PC-9 (cell line): Measurements from ENCODE around the gene CNTNAP2. TPM values are rescaled to one million over a fixed set of nuclear protein-coding genes. Genes with fewer than 3 reads are reported as not detected.

ENCODE experiments used
- BruUV-seq: library from RNA; stranded (reverse); fragments of 400-500 nt; replicated peaks from 2 replicates; lab custom pipeline; 2021; lab: Mats Ljungman, UMichigan
- CTCF ChIA-PET: fragments of 300-600 bp; sonication (Branson Sonifier 250); formaldehyde crosslinking; loops from one replicate; lab custom pipeline; 2022; ENCODE audit warnings: antibody characterized with exemption; lab: Charles Lee
- POLR2A ChIA-PET: fragments of 300-600 bp; sonication (Branson Sonifier 250); formaldehyde crosslinking; loops from one replicate; lab custom pipeline; 2022; ENCODE audit warnings: antibody characterized with exemption; ENCODE audit not compliant: unreplicated experiment; lab: Charles Lee
- DNase-seq, 2 experiments: peaks; one replicate each; pipeline versions ENCODE4 v3.0.0 to v3.0.0-alpha.2; 2015 to 2022; ENCODE audit warnings: mixed read lengths in 1 of 2
- H2AFZ ChIP-seq: fragments of 200-600 bp; sonication (generic); 2 replicates; pipeline ENCODE4 v1.8.1; 2017; ENCODE audit warnings: antibody characterized with exemption
- H3F3A ChIP-seq: fragments of 200-600 bp; sonication (generic); 2 replicates; pipeline ENCODE4 v1.8.1; 2017; ENCODE audit warnings: antibody characterized with exemption, mild to moderate bottlenecking, low read depth; ENCODE audit not compliant: insufficient read depth
- H3K27ac ChIP-seq: fragments of 200-600 bp; sonication (generic); 2 replicates; pipeline ENCODE4 v1.6.1; 2016; ENCODE audit warnings: mixed run types
- H3K27me3 ChIP-seq: fragments of 200-600 bp; sonication (generic); 2 replicates; pipeline ENCODE4 v1.6.1; 2016; ENCODE audit warnings: low read depth, mixed run types; ENCODE audit not compliant: insufficient read depth
- H3K36me3 ChIP-seq: fragments of 200-600 bp; sonication (generic); 2 replicates; pipeline ENCODE4 v1.6.1; 2016; ENCODE audit warnings: low read depth, mixed run types
- H3K4me1 ChIP-seq: fragments of 200-600 bp; sonication (generic); replicated peaks from 2 replicates; pipeline ENCODE4 v1.6.1; 2016; ENCODE audit warnings: mixed run types; ENCODE audit not compliant: insufficient read depth
- H3K4me2 ChIP-seq: fragments of 200-600 bp; sonication (generic); 2 replicates; pipeline ENCODE4 v1.6.1; 2017; ENCODE audit warnings: mixed run types
- H3K4me3 ChIP-seq: fragments of 200-600 bp; sonication (generic); 2 replicates; pipeline ENCODE4 v1.6.1; 2016; ENCODE audit warnings: mixed run types
- H3K79me2 ChIP-seq: fragments of 200-600 bp; sonication (generic); 2 replicates; pipeline ENCODE4 v1.6.1; 2017; ENCODE audit warnings: low read depth, mixed run types
- H3K9me2 ChIP-seq: fragments of 200-600 bp; sonication (generic); 2 replicates; pipeline ENCODE4 v1.8.1; 2017; ENCODE audit warnings: mild to moderate bottlenecking; ENCODE audit not compliant: insufficient read depth
- H3K9me3 ChIP-seq: fragments of 200-600 bp; sonication (generic); 2 replicates; pipeline ENCODE4 v1.8.1; 2016; ENCODE audit warnings: low read depth; ENCODE audit not compliant: insufficient read depth
- H4K20me1 ChIP-seq: fragments of 200-600 bp; sonication (generic); 2 replicates; pipeline ENCODE4 v1.8.1; 2017; ENCODE audit not compliant: insufficient read depth
- EZH2 ChIP-seq: fragments of 200-600 bp; sonication (generic); IDR thresholded peaks from 2 replicates; pipeline ENCODE4 v1.8.0; 2017; ENCODE audit warnings: antibody characterized with exemption, low read depth
- intact Hi-C: fragments of 100-400 bp; cut with micrococcal nuclease; formaldehyde crosslinking; loops from one replicate; pipeline ENCODE4 v1.10.0; 2022; ENCODE audit not compliant: unreplicated experiment
- total RNA-seq: library from RNA; stranded (reverse); gene quantifications from 2 replicates; pipeline ENCODE4 v1.2.3, GENCODE V29; 2021
- TF ChIP-seq, protein P1 (sequence below): fragments of 200-600 bp; sonication (generic); conservative IDR thresholded peaks from 2 replicates; pipeline ENCODE4 v1.6.1; 2017; ENCODE audit warnings: mixed run types, antibody characterized with exemption, mild to moderate bottlenecking, moderate library complexity

CNTNAP2 gene
- total RNA-seq, 1 experiment from 2014 or later = not detected

DNA sequence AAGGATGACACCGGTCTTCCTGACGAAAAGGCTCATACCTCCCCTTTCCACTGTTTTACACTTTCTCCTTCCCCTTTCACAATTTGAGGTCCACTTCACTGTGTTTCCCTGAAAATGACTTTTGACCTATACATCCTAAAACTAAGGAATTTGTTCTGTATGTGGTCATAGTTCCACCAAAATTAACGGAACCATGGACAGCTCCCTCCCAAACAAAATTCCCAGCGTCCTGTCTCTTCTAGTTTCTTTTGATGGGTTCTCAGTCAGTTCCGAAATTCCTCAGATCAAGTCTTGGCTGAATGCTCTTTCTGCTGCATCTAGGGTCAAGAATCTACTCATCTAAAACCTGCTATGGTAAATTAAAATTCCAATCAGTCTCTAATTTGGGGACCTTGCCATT, 1191.9 kb downstream of the CNTNAP2 start:
- H4K20me1 ChIP-seq = no peaks in the 10 kb centered on the region

DNA sequence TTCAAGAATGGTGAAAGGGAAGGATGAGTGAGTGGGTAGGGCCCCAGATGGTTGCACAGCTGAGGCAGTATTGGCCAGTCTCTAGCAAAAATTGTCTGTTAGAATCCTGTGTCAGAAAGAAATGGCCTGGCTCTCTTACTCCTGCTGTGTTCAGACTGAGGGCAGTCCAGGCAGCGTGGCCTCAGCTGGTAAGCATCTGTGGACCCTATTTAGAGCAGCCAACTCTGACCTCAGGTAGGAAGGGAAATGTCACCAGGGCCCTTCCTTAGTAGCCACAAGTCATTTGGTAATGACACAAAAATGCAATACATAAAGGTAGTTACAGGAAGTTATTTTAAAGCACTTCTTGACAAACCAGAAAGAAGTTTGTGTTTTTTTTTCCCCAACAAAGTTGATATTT, 1194.7 kb downstream of the CNTNAP2 start:
- no peaks in the 10 kb centered on the region for H3K27me3 ChIP-seq
- intact Hi-C loops = no loop called here
- no peaks in the 10 kb centered on the region for H3F3A ChIP-seq
- no peaks in the 10 kb centered on the region for H3K4me1 ChIP-seq
- TF ChIP-seq, protein P1, sequence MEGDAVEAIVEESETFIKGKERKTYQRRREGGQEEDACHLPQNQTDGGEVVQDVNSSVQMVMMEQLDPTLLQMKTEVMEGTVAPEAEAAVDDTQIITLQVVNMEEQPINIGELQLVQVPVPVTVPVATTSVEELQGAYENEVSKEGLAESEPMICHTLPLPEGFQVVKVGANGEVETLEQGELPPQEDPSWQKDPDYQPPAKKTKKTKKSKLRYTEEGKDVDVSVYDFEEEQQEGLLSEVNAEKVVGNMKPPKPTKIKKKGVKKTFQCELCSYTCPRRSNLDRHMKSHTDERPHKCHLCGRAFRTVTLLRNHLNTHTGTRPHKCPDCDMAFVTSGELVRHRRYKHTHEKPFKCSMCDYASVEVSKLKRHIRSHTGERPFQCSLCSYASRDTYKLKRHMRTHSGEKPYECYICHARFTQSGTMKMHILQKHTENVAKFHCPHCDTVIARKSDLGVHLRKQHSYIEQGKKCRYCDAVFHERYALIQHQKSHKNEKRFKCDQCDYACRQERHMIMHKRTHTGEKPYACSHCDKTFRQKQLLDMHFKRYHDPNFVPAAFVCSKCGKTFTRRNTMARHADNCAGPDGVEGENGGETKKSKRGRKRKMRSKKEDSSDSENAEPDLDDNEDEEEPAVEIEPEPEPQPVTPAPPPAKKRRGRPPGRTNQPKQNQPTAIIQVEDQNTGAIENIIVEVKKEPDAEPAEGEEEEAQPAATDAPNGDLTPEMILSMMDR = no peak
- TF ChIP-seq EZH2 = no peak
- ChIA-PET CTCF (no interaction called here), POLR2A (no interaction called here)
- H3K36me3 ChIP-seq = no peaks in the 10 kb centered on the region
- no peak overlapping the region for H3K27ac ChIP-seq
- no peaks in the 10 kb centered on the region for H3K9me2 ChIP-seq
- H3K4me3 ChIP-seq = no peak overlapping the region
- no peaks in the 10 kb centered on the region for H3K9me3 ChIP-seq
- H2AFZ ChIP-seq = no peak overlapping the region; the same call in 1 of the 2 replicates
- DNase-seq = no peak
- H3K79me2 ChIP-seq = no peaks in the 10 kb centered on the region
- no TSS peak for BruUV-seq
- no peaks in the 10 kb centered on the region for H4K20me1 ChIP-seq
- no peak overlapping the region for H3K4me2 ChIP-seq

More for the DNA sequence above, 1191.9 kb downstream of the CNTNAP2 start:
- no TSS peak for BruUV-seq
- Histone ChIP-seq H3F3A (no peaks in the 10 kb centered on the region), H3K27me3 (no peaks in the 10 kb centered on the region), H3K9me3 (no peaks in the 10 kb centered on the region), H2AFZ (no peak overlapping the region), H3K36me3 (no peaks in the 10 kb centered on the region), H3K27ac (no peak overlapping the region), H3K4me1 (no peaks in the 10 kb centered on the region), H3K4me2 (no peak overlapping the region), H3K9me2 (no peaks in the 10 kb centered on the region), H3K79me2 (no peaks in the 10 kb centered on the region), H3K4me3 (no peak overlapping the region)
- CTCF ChIA-PET = no interaction called here
- DNase-seq = no peak
- TF ChIP-seq EZH2 = no peak
- TF ChIP-seq, protein P1 = no peak
- intact Hi-C loops = no loop called here
- POLR2A ChIA-PET = no interaction called here

DNA sequence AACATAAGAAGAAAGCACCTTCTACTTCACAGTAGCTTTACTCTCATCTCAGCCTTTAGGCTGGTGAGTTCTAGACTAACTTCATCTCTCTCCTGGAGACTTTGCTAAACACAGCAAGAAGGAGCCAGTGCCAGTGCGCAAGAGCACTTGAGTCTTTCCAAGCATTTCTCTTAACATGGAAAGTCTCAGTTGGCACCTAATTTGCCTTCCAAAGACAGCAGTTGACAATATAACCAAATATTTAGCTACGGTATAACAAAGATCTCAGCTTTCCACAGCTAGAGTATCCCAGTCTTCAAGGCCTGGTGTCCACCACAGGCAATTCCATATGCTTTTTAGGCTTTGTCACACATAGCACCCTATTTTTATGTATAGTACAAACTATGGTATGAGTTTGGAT, 1204.9 kb downstream of the CNTNAP2 start:
- Histone ChIP-seq H3K4me3 (no peak overlapping the region), H3K4me2 (no peak overlapping the region), H2AFZ (no peak overlapping the region), H4K20me1 (no peaks in the 10 kb centered on the region), H3K27me3 (no peaks in the 10 kb centered on the region), H3K79me2 (no peaks in the 10 kb centered on the region), H3K4me1 (no peaks in the 10 kb centered on the region), H3K27ac (no peak overlapping the region), H3F3A (no peaks in the 10 kb centered on the region), H3K9me2 (no peaks in the 10 kb centered on the region), H3K36me3 (no peaks in the 10 kb centered on the region), H3K9me3 (no peaks in the 10 kb centered on the region)
- TF ChIP-seq, protein P1 = no peak
- no peak for TF ChIP-seq EZH2
- ChIA-PET POLR2A (no interaction called here), CTCF (no interaction called here)
- intact Hi-C loops = no loop called here
- BruUV-seq = no TSS peak
- DNase-seq = no peak
